ENCODE results near the gene VILL. TPM values are rescaled to one million over a fixed set of nuclear protein-coding genes. Genes with fewer than 3 reads are reported as not detected.
A peak's percentile ranks its signal among the peaks of the same experiment; 100 is the strongest.

Gene VILL
- total RNA-seq, 1 experiment from 2014 or later, result 2.9 TPM

GRCh38 chr3:38004415-38005075, 14.0 kb downstream of the VILL start:
- ChIA-PET POLR2A (ENCODE audit: low non-redundant PET) (no interaction called here), CTCF (no interaction called here)
- Histone ChIP-seq H3K9me3 (ENCODE audit: low read depth, low read length, poor library complexity, severe bottlenecking) (no peaks in the 10 kb centered on the region), H3K36me3 (ENCODE audit: insufficient read depth, low read length, poor library complexity, severe bottlenecking) (no peaks in the 10 kb centered on the region), H3K4me3 (ENCODE audit: low read depth, low read length, poor library complexity, severe bottlenecking) (no peak overlapping the region), H3K4me1 (ENCODE audit: insufficient read depth, low read length, poor library complexity, severe bottlenecking) (no peaks in the 10 kb centered on the region), H3K27me3 (replicated peaks; ENCODE audit: insufficient read depth, low read depth, low read length, poor library complexity) (no peaks in the 10 kb centered on the region), H3K27ac (ENCODE audit: low read depth, low read length, poor library complexity, severe bottlenecking) (no peak overlapping the region)
- intact Hi-C loops (cut with micrococcal nuclease; ENCODE audit: unreplicated experiment), result no loop called here
- DNase-seq (ENCODE audit: low spot score), result peak; percentile 44
- TF ChIP-seq, protein P1, sequence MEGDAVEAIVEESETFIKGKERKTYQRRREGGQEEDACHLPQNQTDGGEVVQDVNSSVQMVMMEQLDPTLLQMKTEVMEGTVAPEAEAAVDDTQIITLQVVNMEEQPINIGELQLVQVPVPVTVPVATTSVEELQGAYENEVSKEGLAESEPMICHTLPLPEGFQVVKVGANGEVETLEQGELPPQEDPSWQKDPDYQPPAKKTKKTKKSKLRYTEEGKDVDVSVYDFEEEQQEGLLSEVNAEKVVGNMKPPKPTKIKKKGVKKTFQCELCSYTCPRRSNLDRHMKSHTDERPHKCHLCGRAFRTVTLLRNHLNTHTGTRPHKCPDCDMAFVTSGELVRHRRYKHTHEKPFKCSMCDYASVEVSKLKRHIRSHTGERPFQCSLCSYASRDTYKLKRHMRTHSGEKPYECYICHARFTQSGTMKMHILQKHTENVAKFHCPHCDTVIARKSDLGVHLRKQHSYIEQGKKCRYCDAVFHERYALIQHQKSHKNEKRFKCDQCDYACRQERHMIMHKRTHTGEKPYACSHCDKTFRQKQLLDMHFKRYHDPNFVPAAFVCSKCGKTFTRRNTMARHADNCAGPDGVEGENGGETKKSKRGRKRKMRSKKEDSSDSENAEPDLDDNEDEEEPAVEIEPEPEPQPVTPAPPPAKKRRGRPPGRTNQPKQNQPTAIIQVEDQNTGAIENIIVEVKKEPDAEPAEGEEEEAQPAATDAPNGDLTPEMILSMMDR (conservative IDR thresholded peaks at IDR 0.05; ENCODE audit: low read depth, low read length), result peak; percentile 58
- no peak for TF ChIP-seq EZH2 (IDR thresholded peaks at IDR 0.05; ENCODE audit: borderline replicate concordance, low read depth, low read length, poor library complexity, severe bottlenecking)
- BruUV-seq (replicated peaks), result no TSS peak

DNA sequence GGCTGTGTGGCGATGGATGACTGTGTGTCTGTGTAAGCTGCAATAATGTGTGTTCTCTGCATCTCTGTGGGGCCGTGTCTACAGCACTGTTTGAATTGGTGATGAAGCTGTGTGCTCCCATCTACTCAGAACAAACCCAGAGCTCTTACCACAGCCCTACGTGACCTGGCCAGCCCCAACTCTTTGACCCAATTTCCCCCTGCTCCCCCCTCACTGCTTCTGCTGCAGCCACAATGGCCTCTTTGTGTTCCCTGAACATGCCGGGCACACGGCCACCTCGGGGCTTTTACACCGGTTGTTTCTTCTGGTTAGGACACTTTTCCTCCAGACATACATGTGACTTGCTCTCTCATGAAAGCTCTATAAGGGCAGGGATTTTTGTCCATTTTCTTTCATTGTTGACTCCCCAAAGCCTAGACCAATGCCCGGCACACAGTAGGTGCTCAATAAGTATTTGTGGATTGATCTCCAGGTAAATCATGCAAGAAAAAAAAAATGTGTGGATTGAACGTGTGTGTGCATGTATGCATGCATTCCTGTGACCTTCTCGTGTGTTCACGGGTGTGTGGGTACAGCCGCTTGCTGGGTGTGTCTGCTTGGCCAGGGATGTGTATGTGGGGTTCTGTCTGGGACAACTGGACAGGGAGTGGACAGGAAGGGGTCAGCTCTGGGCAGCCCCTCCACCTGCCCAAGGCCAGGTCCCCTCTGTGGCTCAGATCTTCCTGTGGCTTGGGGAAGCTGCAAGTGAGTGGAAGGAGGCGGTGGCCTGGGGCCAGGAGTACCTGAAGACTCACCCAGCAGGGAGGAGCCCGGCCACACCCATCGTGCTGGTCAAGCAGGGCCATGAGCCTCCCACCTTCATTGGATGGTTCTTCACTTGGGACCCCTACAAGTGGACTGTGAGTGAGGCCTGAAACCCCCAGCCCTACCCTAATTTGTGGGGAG, 14.8 kb downstream of the VILL start:
- Histone ChIP-seq H3K27me3 (replicated peaks; ENCODE audit: insufficient read depth, low read depth, low read length, poor library complexity) (no peaks in the 10 kb centered on the region), H3K27ac (ENCODE audit: low read depth, low read length, poor library complexity, severe bottlenecking) (no peak overlapping the region), H3K9me3 (ENCODE audit: low read depth, low read length, poor library complexity, severe bottlenecking) (no peaks in the 10 kb centered on the region), H3K4me1 (ENCODE audit: insufficient read depth, low read length, poor library complexity, severe bottlenecking) (no peaks in the 10 kb centered on the region), H3K4me3 (ENCODE audit: low read depth, low read length, poor library complexity, severe bottlenecking) (no peak overlapping the region), H3K36me3 (ENCODE audit: insufficient read depth, low read length, poor library complexity, severe bottlenecking) (no peaks in the 10 kb centered on the region)
- BruUV-seq (replicated peaks), result no TSS peak
- intact Hi-C loops (cut with micrococcal nuclease; ENCODE audit: unreplicated experiment), result no loop called here
- DNase-seq (ENCODE audit: low spot score), result no peak
- TF ChIP-seq, protein P1 (conservative IDR thresholded peaks at IDR 0.05; ENCODE audit: low read depth, low read length), result no peak
- ChIA-PET POLR2A (ENCODE audit: low non-redundant PET) (no interaction called here), CTCF (no interaction called here)

- TF ChIP-seq, protein P1 (conservative IDR thresholded peaks at IDR 0.05; ENCODE audit: low read depth, low read length), result no peak
- TF ChIP-seq EZH2 (IDR thresholded peaks at IDR 0.05; ENCODE audit: borderline replicate concordance, low read depth, low read length, poor library complexity, severe bottlenecking), result no peak
- Histone ChIP-seq H3K9me3 (ENCODE audit: low read depth, low read length, poor library complexity, severe bottlenecking) (no peaks in the 10 kb centered on the region), H3K27ac (ENCODE audit: low read depth, low read length, poor library complexity, severe bottlenecking) (no peak overlapping the region), H3K36me3 (ENCODE audit: insufficient read depth, low read length, poor library complexity, severe bottlenecking) (no peaks in the 10 kb centered on the region), H3K27me3 (replicated peaks; ENCODE audit: insufficient read depth, low read depth, low read length, poor library complexity) (no peaks in the 10 kb centered on the region), H3K4me1 (ENCODE audit: insufficient read depth, low read length, poor library complexity, severe bottlenecking) (no peaks in the 10 kb centered on the region), H3K4me3 (ENCODE audit: low read depth, low read length, poor library complexity, severe bottlenecking) (no peak overlapping the region)
- CTCF ChIA-PET, result no interaction called here
- DNase-seq (ENCODE audit: low spot score), result no peak
- intact Hi-C loops (cut with micrococcal nuclease; ENCODE audit: unreplicated experiment), result no loop called here
- POLR2A ChIA-PET (ENCODE audit: low non-redundant PET), result no interaction called here
- no TSS peak for BruUV-seq (replicated peaks)
These were observed 15.4 kb downstream of the VILL start for GRCh38 chr3:38006031-38006430.
